Pancreas (tissue), 10 donors: ENCODE data around the gene NUDT6. TPM values are rescaled to one million over a fixed set of nuclear protein-coding genes. Genes with fewer than 3 reads are reported as not detected.

ENCODE experiments used
- ATAC-seq, 4 donors: fragments of 200-7000 bp; cut with Tn5 transposase; one replicate each; pipeline versions ENCODE4 v1.8.0 to v1.9.1; 2020; ENCODE audit warnings: mild to moderate bottlenecking in 4 of 4, moderate library complexity in 4 of 4
- DNase-seq, 6 donors: peaks; one replicate each; pipeline ENCODE4 v3.0.0-alpha.2; 2020
- FAIRE-seq: peaks from 2 replicates; lab custom pipeline; 2012; peaks lifted over from hg19 to GRCh38; lab: Jason Lieb, UNC
- H3K27ac ChIP-seq, 4 donors: fragments of 200-600 bp; sonication (generic); 1 replicate in 3 of 4; 2 replicates in 1 of 4; pipeline versions ENCODE4 v1.5.0 to v1.8.0; 2020
- H3K27me3 ChIP-seq, 4 donors: fragments of 200-600 bp; one replicate each; pipeline ENCODE4 v1.8.0; 2021
- H3K36me3 ChIP-seq, 3 donors: fragments of 200-600 bp; sonication (generic) in 1 of 3; one replicate each; pipeline versions ENCODE4 v1.5.0 to v1.8.0; 2020 to 2021
- H3K4me1 ChIP-seq, 3 donors: fragments of 200-600 bp; one replicate each; pipeline ENCODE4 v1.8.0; 2021
- H3K4me3 ChIP-seq, 4 donors: fragments of 200-600 bp; sonication (generic) in 2 of 4; one replicate each; pipeline versions ENCODE4 v1.5.0 to v1.8.0; 2020 to 2021
- H3K9me3 ChIP-seq, 4 donors: fragments of 200-600 bp; one replicate each; pipeline ENCODE4 v1.8.0; 2021
- CTCF ChIP-seq, 4 donors: fragments of 200-600 bp; sonication (generic) in 3 of 4; IDR thresholded peaks; one replicate each; pipeline versions ENCODE4 v1.5.0 to v1.8.0; 2021; ENCODE audit warnings: antibody characterized with exemption in 4 of 4
- WGBS, 2 donors: extraction: QIAGEN DNeasy Blood & Tissue Kit; methylation state at CpG; one replicate each; pipeline ENCODE4 v1.1.7; 2013; 5-methylcytosine and 5-hydroxymethylcytosine counted together
- intact Hi-C, 3 donors: fragments of 100-400 bp; cut with DNase I; formaldehyde crosslinking; loops; one replicate each; pipeline versions ENCODE4 v1.11.1 to v1.14.2; 2022
- polyA plus RNA-seq, 2 donors: library from polyadenylated mRNA; stranded (reverse); fragments of 200-250 nt; gene quantifications; one replicate each; pipeline ENCODE4 v1.2.3, GENCODE V29; 2013
- total RNA-seq, 6 donors: library from RNA; stranded (reverse); fragmentation: NEBNext Ultra II Directional in 4 of 6; extraction: Animal tissue kit (Norgen Biotek cat#: 25700) in 4 of 6; gene quantifications; one replicate each; pipeline versions ENCODE4 v1.2.1 to v1.2.4, GENCODE V29; 2021 to 2023
- donor health status: healthy with polysubstance abuse.
- donor health status: DM: no; HTN: no; CAD: no; lungs with moderate emphysema.
- donor health status: DM: no; HTN: no; CAD: no.
- donor health status: control.
- donor health status: control.
- donor health status: Bipolar disorder and iron deficiency.
- donor health status: DM: yes; HTN: yes; CAD: no.
- donor health status: DM: no; HTN: no; CAD: no.
- donor health status: DM: no; HTN: no; CAD: no.
- donor health status: DM: yes; HTN: yes; CAD: no.

NUDT6 gene
- total and polyA plus RNA-seq, 8 donors: 1.6 to 8.2 (median 2.4) TPM

DNA sequence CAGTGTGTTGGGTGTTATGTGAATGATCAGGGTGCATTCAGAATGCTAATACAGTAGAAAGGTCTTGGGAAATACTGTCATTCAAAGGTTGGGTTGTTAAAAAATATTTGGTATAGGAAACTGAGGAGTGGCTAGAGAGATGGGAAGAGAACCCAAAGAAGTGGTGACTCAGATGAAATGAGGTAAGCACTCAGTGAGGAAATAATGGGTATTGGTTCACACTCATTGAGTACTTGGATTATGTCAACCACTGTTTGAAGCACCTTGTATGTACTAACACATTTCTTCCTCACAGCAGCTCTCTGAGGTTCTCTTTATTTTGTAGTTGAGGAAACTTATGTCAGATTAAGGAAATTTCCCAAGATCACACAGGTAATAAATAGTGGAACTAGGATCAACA is 40.8 kb upstream of the NUDT6 start:
- intact Hi-C loops: no loop called here
- Histone ChIP-seq H3K4me3 (no peak overlapping the region), H3K36me3 (no peaks in the 10 kb centered on the region), H3K4me1 (no peaks in the 10 kb centered on the region), H3K27me3 (no peaks in the 10 kb centered on the region), H3K9me3 (no peaks in the 10 kb centered on the region), H3K27ac (no peak overlapping the region)
- no peak for TF ChIP-seq CTCF (IDR thresholded peaks at IDR 0.05)
- FAIRE-seq (no peak), DNase-seq (no peak), ATAC-seq (no peak)

GRCh38 chr4:122960611-122961000 is 38.2 kb upstream of the NUDT6 start:
- intact Hi-C loops: no loop called here
- Histone ChIP-seq H3K4me1 (no peaks in the 10 kb centered on the region), H3K4me3 (no peak overlapping the region), H3K9me3 (no peaks in the 10 kb centered on the region), H3K36me3 (no peaks in the 10 kb centered on the region), H3K27ac (no peak overlapping the region), H3K27me3 (no peaks in the 10 kb centered on the region)
- no peak for TF ChIP-seq CTCF (IDR thresholded peaks at IDR 0.05)
- 38 to 63% methylated on average over 2 of the region's 2 CpGs for WGBS, 2 donors
- ATAC-seq: no peak
- DNase-seq: no peak
- no peak for FAIRE-seq

GRCh38 chr4:122959981-122960610 is 37.7 kb upstream of the NUDT6 start:
- intact Hi-C loops: no loop called here
- no peak for TF ChIP-seq CTCF (IDR thresholded peaks at IDR 0.05)
- ATAC-seq (no peak), FAIRE-seq (peak; percentile 43), DNase-seq (no peak)
- Histone ChIP-seq H3K4me3 (no peak overlapping the region), H3K9me3 (no peaks in the 10 kb centered on the region), H3K27me3 (no peaks in the 10 kb centered on the region), H3K4me1 (no peaks in the 10 kb centered on the region), H3K36me3 (no peaks in the 10 kb centered on the region), H3K27ac (no peak overlapping the region)
- 86 to 89% methylated on average over 3 of the region's 3 CpGs for WGBS, 2 donors

DNA sequence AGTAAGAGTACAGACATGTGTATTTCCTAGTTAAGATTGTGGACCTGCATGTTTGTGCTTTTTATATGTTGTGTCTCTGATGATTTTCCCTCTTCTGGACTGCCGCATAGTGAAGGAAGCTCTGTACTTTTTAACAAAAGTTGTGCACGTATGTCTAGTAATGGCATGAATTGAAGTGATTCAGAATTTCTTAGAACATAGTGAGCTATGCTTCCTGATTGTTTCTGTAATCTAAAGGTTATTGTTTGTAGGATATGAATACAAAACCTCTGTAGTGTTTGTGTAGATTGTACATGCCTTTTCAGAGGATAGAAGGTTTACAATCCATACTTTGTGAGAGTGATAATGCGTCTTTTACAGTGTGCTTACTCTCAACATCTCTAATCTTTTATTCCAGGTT is 37.0 kb upstream of the NUDT6 start:
- H3K4me3 ChIP-seq: no peak overlapping the region
- WGBS, 2 donors: 78 to 87% methylated on average over 3 of the region's 3 CpGs
- no peaks in the 10 kb centered on the region for H3K36me3 ChIP-seq
- FAIRE-seq: no peak
- DNase-seq: no peak
- H3K4me1 ChIP-seq: no peaks in the 10 kb centered on the region
- H3K9me3 ChIP-seq: no peaks in the 10 kb centered on the region
- no peak for ATAC-seq
- H3K27me3 ChIP-seq: no peaks in the 10 kb centered on the region
- H3K27ac ChIP-seq: no peak overlapping the region
- TF ChIP-seq CTCF (IDR thresholded peaks at IDR 0.05): no peak
- intact Hi-C loops: no loop called here

GRCh38 chr4:122958505-122958904 is 36.1 kb upstream of the NUDT6 start:
- ATAC-seq: no peak
- no peaks in the 10 kb centered on the region for H3K36me3 ChIP-seq
- H3K4me1 ChIP-seq: no peaks in the 10 kb centered on the region
- 50 to 88% methylated on average over 2 of the region's 2 CpGs for WGBS, 2 donors
- DNase-seq: no peak
- H3K27ac ChIP-seq: no peak overlapping the region
- no peak for FAIRE-seq
- intact Hi-C loops: no loop called here
- H3K9me3 ChIP-seq: no peaks in the 10 kb centered on the region
- no peaks in the 10 kb centered on the region for H3K27me3 ChIP-seq
- no peak for TF ChIP-seq CTCF (IDR thresholded peaks at IDR 0.05)
- H3K4me3 ChIP-seq: no peak overlapping the region
